K562 (cell line): ENCODE results near the gene MID1IP1. TPM values are rescaled to one million over a fixed set of nuclear protein-coding genes. Genes with fewer than 3 reads are reported as not detected.

Experiments used
- NFIX ChIP-seq: fragments of 250-450 bp; sonication (Bioruptor Pico); IDR thresholded peaks from 2 replicates; pipeline ENCODE4 v1.4.0; 2020; ENCODE audit warnings: low read depth, mild to moderate bottlenecking, moderate library complexity
- U2AF2 ChIP-seq: fragments of 200-400 bp; formaldehyde crosslinking; optimal IDR thresholded peaks from 2 replicates; pipeline ENCODE3; 2017; ENCODE audit warnings: low read depth, mild to moderate bottlenecking, low read length
- ZKSCAN3 ChIP-seq: fragments of 250-450 bp; sonication (Bioruptor Pico); IDR thresholded peaks from 2 replicates; pipeline ENCODE4 v1.4.0; 2020
- ZNF12 ChIP-seq: sonication (generic); formaldehyde crosslinking; IDR thresholded peaks from 2 replicates; pipeline ENCODE4 v1.4.0; 2020; ENCODE audit warnings: mild to moderate bottlenecking, missing genetic modification reagents
- ZNF354B ChIP-seq: fragments of 250-450 bp; sonication (Bioruptor Pico); IDR thresholded peaks from 2 replicates; pipeline ENCODE4 v1.4.0; 2020
- ZZZ3 ChIP-seq: fragments of 450-650 bp; IDR thresholded peaks from 2 replicates; pipeline ENCODE4 v1.6.1; 2016; ENCODE audit warnings: antibody characterized with exemption, mild to moderate bottlenecking, moderate library complexity
- polyA plus RNA-seq, 8 experiments: library from polyadenylated mRNA; depleted of rRNA in 4 of 8; stranded (reverse) in 5 of 8; unstranded in 3 of 8; fragments of >200 nt; fragmentation: Nextera tagmentation in 2 of 8; fragmentation: Illumina TruSeq in 1 of 8; extraction: Ambion mirVana in 2 of 8; extraction: Trizol in 1 of 8; gene quantifications; 2 replicates each; pipeline versions ENCODE4 v1.2.1 to v1.2.3, GENCODE V29; 2011 to 2014; ENCODE audit warnings: inconsistent platforms in 1 of 8, missing spikeins in 1 of 8
- total RNA-seq, 7 experiments: library from RNA; depleted of rRNA in 6 of 7; stranded (reverse); fragments of >200 nt in 6 of 7; fragmentation: Illumina TruSeq in 2 of 7; extraction: Trizol in 2 of 7; gene quantifications; 2 replicates each; pipeline versions ENCODE4 v1.2.1 to v1.2.3, GENCODE V29; 2011 to 2021; ENCODE audit warnings: low replicate concordance in 1 of 7
- TF ChIP-seq, protein P1 (sequence below): fragments of 450-650 bp; IDR thresholded peaks from 2 replicates; pipeline ENCODE4 v1.6.1; 2016; ENCODE audit warnings: antibody characterized with exemption
- TF ChIP-seq, protein P2 (sequence below): IDR thresholded peaks from 2 replicates; pipeline ENCODE4 v1.6.1; 2016; ENCODE audit warnings: missing genetic modification characterization, missing compliant biosample characterization
- TF ChIP-seq, protein P3 (sequence below), 2 experiments: fragments of 150-350 bp in 1 of 2; IDR thresholded peaks; 2 replicates each; pipeline ENCODE4 v1.6.1; 2012 to 2016; ENCODE audit warnings: low read depth in 2 of 2, low read length in 2 of 2, mild to moderate bottlenecking in 1 of 2, moderate library complexity in 1 of 2
- TF ChIP-seq, protein P4 (sequence below), 2 experiments: fragments of 450-650 bp; IDR thresholded peaks; 2 replicates each; pipeline ENCODE4 v1.6.1; 2016; ENCODE audit warnings: mild to moderate bottlenecking in 2 of 2, borderline replicate concordance in 1 of 2, low read depth in 1 of 2, moderate library complexity in 1 of 2

The MID1IP1 gene
- total and polyA plus RNA-seq, 9 of the 15 experiments (the other 6 are each of a cell fraction or from before 2014, with no cell fraction given): 0.51 to 102 (median 27.5) TPM

DNA sequence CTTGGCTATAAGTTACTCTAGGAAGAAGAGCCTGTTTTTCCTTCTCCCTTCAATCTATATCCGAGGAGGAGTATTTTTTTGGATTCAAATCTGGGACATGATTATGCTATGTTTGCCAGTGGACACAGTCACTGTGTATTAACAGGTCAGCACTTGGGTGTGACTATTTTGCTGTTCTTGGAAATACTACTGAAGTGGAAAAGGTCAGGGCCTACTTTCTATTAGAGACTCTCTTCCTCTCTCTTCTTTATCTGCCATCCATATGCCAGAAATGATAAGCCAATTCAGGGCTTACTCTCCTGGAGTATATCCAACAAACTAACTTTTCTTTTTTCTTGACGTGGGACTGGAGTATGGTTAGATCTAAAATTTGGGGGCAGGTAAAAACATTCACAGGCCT lies 40.5 kb downstream of the MID1IP1 start (continued):
- TF ChIP-seq, protein P1, sequence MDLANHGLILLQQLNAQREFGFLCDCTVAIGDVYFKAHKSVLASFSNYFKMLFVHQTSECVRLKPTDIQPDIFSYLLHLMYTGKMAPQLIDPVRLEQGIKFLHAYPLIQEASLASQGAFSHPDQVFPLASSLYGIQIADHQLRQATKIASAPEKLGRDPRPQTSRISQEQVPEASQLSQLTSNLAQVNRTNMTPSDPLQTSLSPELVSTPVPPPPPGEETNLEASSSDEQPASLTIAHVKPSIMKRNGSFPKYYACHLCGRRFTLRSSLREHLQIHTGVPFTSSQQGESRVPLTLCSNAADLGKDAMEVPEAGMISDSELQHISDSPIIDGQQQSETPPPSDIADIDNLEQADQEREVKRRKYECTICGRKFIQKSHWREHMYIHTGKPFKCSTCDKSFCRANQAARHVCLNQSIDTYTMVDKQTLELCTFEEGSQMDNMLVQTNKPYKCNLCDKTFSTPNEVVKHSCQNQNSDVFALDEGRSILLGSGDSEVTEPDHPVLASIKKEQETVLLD: no peak; the same call in 1 of the 2 replicates
- TF ChIP-seq ZZZ3 (no peak), ZKSCAN3 (CRISPR knock-in tag) (no peak), U2AF2 (no peak), ZNF12 (CRISPR knock-in tag) (no peak), ZNF354B (CRISPR knock-in tag) (no peak), NFIX (CRISPR knock-in tag) (no peak)
- TF ChIP-seq, protein P2, sequence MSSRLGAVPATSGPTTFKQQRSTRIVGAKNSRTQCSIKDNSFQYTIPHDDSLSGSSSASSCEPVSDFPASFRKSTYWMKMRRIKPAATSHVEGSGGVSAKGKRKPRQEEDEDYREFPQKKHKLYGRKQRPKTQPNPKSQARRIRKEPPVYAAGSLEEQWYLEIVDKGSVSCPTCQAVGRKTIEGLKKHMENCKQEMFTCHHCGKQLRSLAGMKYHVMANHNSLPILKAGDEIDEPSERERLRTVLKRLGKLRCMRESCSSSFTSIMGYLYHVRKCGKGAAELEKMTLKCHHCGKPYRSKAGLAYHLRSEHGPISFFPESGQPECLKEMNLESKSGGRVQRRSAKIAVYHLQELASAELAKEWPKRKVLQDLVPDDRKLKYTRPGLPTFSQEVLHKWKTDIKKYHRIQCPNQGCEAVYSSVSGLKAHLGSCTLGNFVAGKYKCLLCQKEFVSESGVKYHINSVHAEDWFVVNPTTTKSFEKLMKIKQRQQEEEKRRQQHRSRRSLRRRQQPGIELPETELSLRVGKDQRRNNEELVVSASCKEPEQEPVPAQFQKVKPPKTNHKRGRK (tag): no peak
- TF ChIP-seq, protein P3, sequence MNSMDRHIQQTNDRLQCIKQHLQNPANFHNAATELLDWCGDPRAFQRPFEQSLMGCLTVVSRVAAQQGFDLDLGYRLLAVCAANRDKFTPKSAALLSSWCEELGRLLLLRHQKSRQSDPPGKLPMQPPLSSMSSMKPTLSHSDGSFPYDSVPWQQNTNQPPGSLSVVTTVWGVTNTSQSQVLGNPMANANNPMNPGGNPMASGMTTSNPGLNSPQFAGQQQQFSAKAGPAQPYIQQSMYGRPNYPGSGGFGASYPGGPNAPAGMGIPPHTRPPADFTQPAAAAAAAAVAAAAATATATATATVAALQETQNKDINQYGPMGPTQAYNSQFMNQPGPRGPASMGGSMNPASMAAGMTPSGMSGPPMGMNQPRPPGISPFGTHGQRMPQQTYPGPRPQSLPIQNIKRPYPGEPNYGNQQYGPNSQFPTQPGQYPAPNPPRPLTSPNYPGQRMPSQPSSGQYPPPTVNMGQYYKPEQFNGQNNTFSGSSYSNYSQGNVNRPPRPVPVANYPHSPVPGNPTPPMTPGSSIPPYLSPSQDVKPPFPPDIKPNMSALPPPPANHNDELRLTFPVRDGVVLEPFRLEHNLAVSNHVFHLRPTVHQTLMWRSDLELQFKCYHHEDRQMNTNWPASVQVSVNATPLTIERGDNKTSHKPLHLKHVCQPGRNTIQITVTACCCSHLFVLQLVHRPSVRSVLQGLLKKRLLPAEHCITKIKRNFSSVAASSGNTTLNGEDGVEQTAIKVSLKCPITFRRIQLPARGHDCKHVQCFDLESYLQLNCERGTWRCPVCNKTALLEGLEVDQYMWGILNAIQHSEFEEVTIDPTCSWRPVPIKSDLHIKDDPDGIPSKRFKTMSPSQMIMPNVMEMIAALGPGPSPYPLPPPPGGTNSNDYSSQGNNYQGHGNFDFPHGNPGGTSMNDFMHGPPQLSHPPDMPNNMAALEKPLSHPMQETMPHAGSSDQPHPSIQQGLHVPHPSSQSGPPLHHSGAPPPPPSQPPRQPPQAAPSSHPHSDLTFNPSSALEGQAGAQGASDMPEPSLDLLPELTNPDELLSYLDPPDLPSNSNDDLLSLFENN (IDR thresholded peaks at IDR 0.05; ENCODE audit: low read depth in 2 of 2, low read length in 2 of 2): no peak
- TF ChIP-seq, protein P4, sequence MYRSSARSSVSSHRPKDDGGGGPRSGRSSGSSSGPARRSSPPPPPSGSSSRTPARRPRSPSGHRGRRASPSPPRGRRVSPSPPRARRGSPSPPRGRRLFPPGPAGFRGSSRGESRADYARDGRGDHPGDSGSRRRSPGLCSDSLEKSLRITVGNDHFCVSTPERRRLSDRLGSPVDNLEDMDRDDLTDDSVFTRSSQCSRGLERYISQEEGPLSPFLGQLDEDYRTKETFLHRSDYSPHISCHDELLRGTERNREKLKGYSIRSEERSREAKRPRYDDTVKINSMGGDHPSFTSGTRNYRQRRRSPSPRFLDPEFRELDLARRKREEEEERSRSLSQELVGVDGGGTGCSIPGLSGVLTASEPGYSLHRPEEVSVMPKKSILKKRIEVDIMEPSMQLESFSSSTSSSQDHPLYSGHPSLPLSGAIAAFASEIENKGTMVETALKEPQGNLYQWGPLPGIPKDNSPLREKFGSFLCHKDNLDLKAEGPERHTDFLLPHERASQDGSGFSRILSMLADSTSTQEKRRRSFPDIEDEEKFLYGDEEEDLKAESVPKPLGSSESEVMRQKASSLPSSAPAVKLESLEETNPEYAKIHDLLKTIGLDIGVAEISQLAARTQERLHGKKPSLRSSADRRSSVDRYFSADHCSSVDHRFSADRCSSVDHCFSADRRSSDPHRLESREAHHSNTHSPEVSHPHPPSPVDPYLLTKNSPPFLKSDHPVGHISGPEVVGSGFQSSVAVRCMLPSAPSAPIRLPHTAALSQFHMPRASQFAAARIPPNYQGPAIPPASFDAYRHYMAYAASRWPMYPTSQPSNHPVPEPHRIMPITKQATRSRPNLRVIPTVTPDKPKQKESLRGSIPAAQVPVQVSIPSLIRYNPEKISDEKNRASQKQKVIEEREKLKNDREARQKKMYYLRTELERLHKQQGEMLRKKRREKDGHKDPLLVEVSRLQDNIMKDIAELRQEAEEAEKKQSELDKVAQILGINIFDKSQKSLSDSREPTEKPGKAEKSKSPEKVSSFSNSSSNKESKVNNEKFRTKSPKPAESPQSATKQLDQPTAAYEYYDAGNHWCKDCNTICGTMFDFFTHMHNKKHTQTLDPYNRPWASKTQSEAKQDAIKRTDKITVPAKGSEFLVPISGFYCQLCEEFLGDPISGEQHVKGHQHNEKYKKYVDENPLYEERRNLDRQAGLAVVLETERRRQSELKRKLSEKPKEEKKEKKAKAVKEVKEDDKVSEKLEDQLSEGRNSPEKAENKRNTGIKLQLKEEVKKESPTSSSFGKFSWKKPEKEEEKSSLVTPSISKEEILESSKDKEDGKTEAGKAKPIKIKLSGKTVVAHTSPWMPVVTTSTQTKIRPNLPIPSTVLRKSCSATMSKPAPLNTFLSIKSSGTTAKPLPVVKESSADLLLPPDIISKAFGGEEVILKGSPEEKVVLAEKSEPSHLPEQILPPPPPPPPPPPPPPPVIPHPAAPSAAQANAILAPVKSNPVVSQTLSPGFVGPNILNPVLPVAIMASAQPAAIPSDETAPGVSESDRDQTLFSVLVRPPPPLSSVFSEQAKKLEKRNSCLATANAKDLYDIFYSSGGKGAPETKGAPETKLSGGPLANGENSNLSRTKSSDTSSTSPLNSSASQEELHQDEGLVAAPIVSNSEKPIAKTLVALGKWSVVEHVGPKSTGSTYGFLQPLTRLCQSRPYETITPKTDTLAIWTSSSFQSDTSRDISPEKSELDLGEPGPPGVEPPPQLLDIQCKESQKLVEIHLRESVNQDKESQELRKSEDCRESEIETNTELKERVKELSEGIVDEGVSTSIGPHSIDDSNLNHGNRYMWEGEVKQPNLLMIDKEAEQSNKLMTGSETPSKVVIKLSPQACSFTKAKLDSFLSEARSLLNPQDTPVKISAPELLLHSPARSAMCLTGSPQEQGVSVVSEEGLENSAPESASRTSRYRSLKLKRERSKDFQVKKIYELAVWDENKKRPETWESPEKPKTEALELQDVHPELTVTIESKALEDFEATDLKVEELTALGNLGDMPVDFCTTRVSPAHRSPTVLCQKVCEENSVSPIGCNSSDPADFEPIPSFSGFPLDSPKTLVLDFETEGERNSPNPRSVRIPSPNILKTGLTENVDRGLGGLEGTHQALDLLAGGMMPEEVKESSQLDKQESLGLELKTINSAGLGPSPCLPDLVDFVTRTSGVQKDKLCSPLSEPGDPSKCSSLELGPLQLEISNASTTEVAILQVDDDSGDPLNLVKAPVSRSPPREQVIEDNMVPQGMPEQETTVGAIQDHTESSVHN (IDR thresholded peaks at IDR 0.05; ENCODE audit: borderline replicate concordance in 1 of 2, low read depth in 1 of 2): no peak
